CD4-positive, alpha-beta T cell (primary cell): ENCODE results near the gene ABCA13. TPM values are rescaled to one million over a fixed set of nuclear protein-coding genes. Genes with fewer than 3 reads are reported as not detected.

Experiments used
- ATAC-seq: fragments of 200-7000 bp; cut with Tn5 transposase; one replicate; pipeline ENCODE4 v1.10.0; 2022; ENCODE audit warnings: mild to moderate bottlenecking; ENCODE audit not compliant: poor library complexity
- CTCF ChIA-PET: fragments of 350-600 bp; sonication (Branson Sonifier 250); formaldehyde crosslinking; loops from one replicate; lab custom pipeline; 2021; ENCODE audit warnings: antibody characterized with exemption, inconsistent platforms; lab: Charles Lee
- POLR2A ChIA-PET: fragments of 350-600 bp; sonication (Branson Sonifier 250); formaldehyde crosslinking; loops from one replicate; lab custom pipeline; 2021; ENCODE audit warnings: antibody characterized with exemption, inconsistent platforms; lab: Charles Lee
- DNase-seq, 14 experiments: peaks; one replicate each; pipeline ENCODE4 v3.0.0-alpha.2; 2013 to 2020; ENCODE audit warnings: mixed read lengths in 2 of 14
- H3K27ac ChIP-seq, 2 donors: one replicate each; pipeline versions ENCODE4 v1.5.1 to v1.7.0; 2013; ENCODE audit warnings: low read length in 2 of 2, low read depth in 1 of 2, mild to moderate bottlenecking in 1 of 2
- H3K27me3 ChIP-seq, 2 experiments: 1 replicate in 1 of 2; 2 replicates in 1 of 2; pipeline versions ENCODE4 v1.6.1 to v1.7.0; 2013; ENCODE audit warnings: low read length in 2 of 2, control low read depth in 1 of 2, mild to moderate bottlenecking in 1 of 2, moderate library complexity in 1 of 2; ENCODE audit not compliant: insufficient read depth in 2 of 2, control insufficient read depth in 1 of 2
- H3K36me3 ChIP-seq: one replicate; pipeline ENCODE4 v1.6.1; 2013; ENCODE audit warnings: low read length, control low read depth; ENCODE audit not compliant: insufficient read depth
- H3K4me1 ChIP-seq: one replicate; pipeline ENCODE4 v1.6.1; 2013; ENCODE audit warnings: low read length, control low read depth; ENCODE audit not compliant: insufficient read depth
- H3K4me3 ChIP-seq: one replicate; pipeline ENCODE4 v1.5.1; 2013; ENCODE audit warnings: mild to moderate bottlenecking, low read length, moderate library complexity
- H3K9me3 ChIP-seq, 2 experiments: 1 replicate in 1 of 2; 2 replicates in 1 of 2; pipeline versions ENCODE4 v1.6.1 to v1.7.0; 2013; ENCODE audit warnings: low read length in 2 of 2, mild to moderate bottlenecking in 2 of 2, control low read depth in 1 of 2, moderate library complexity in 1 of 2; ENCODE audit not compliant: control insufficient read depth in 1 of 2, insufficient read depth in 1 of 2
- H3K27ac Mint-ChIP-seq: one replicate; pipeline ENCODE4 v1.8.0; 2020; ENCODE audit warnings: mixed read lengths
- H3K27me3 Mint-ChIP-seq: one replicate; pipeline ENCODE4 v1.8.0; 2021; ENCODE audit warnings: mixed read lengths
- H3K36me3 Mint-ChIP-seq: one replicate; pipeline ENCODE4 v1.8.0; 2021; ENCODE audit warnings: low read depth, mixed read lengths
- H3K4me1 Mint-ChIP-seq: one replicate; pipeline ENCODE4 v1.8.0; 2021; ENCODE audit warnings: low read depth, mixed read lengths
- H3K4me3 Mint-ChIP-seq: one replicate; pipeline ENCODE4 v1.8.0; 2020; ENCODE audit warnings: mild to moderate bottlenecking, mixed read lengths
- H3K9me3 Mint-ChIP-seq: one replicate; pipeline ENCODE4 v1.8.0; 2020; ENCODE audit warnings: mixed read lengths
- intact Hi-C, 2 experiments: fragments of 100-400 bp; cut with DNase I in 1 of 2; cut with micrococcal nuclease in 1 of 2; formaldehyde crosslinking; loops; one replicate each; pipeline versions ENCODE4 v1.15.1 to v1.9.0; 2023 to 2025; cut with DNase I, micrococcal nuclease
- total RNA-seq, 174 experiments: library from RNA in 2 of 174; stranded (reverse) in 2 of 174; gene quantifications; one replicate each; pipeline ENCODE4 v1.2.3 and lab custom pipeline; 2021 to 2026
- TF ChIP-seq, protein P1 (sequence below): fragments of 200-600 bp; IDR thresholded peaks from one replicate; pipeline ENCODE4 v1.8.0; 2022; ENCODE audit warnings: antibody characterized with exemption, mild to moderate bottlenecking

Gene ABCA13
- total RNA-seq, 2 experiments from 2014 or later = not detected

DNA sequence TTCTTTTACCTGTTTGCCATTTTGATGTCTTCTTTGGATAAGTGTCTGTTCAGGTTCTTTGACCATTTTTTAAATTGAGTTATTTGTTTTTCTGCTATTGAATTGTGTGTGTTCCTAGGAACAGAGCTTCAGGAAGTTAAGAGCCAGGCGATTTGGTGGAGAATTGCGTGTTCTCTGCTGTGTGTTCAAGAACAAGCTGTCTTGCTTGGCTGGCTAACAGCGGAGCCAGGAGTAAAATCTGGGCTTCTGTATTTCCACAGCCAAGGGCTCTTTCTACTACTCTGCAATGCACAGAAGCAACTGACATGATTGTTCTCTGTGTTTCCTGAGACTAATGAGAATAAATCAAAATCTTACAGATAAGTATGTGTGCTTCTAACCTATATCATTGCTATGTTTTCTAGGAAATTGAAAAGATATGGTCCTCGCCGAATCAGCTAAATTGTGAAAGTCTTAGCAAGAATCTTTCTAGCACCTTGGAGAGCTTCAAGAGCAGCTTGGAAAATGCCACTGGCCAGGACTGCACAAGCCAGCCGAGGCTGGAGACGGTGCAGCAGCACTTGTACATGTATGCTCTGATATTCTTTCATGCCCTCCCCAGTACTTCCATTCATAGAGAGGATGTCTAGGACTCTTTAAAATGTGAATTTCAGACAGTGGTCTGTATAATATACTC lies 124.2 kb downstream of the ABCA13 start:
- H3K27ac Mint-ChIP-seq = no peak overlapping the region
- no peak for ATAC-seq

DNA sequence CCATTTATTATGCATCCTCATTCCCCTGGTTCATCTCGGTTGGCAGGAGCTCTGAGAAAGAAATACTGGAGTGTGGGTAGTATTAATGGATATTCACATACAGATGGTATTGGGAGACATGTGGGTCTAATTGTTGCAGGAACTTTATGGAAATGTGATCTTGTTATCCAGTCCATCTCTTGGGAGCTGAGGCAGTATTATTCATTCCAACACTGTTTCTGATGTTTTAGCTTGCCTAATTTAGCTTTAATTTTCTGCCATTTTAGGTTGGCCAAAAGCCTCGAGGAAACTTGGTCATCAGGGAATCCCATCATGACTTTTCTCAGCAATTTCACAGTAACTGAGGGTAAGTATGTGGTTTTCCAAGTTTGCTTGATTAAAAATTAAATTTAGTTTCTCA lies 125.7 kb downstream of the ABCA13 start:
- Mint-ChIP-seq H3K4me3 (no peak overlapping the region), H3K4me1 (no peaks in the 10 kb centered on the region), H3K27me3 (no peaks in the 10 kb centered on the region), H3K27ac (no peak overlapping the region), H3K9me3 (no peaks in the 10 kb centered on the region), H3K36me3 (no peaks in the 10 kb centered on the region)
- H3K36me3 ChIP-seq = no peaks in the 10 kb centered on the region
- ChIA-PET CTCF (no interaction called here), POLR2A (no interaction called here)
- ATAC-seq (no peak), DNase-seq (no peak)
- TF ChIP-seq, protein P1, sequence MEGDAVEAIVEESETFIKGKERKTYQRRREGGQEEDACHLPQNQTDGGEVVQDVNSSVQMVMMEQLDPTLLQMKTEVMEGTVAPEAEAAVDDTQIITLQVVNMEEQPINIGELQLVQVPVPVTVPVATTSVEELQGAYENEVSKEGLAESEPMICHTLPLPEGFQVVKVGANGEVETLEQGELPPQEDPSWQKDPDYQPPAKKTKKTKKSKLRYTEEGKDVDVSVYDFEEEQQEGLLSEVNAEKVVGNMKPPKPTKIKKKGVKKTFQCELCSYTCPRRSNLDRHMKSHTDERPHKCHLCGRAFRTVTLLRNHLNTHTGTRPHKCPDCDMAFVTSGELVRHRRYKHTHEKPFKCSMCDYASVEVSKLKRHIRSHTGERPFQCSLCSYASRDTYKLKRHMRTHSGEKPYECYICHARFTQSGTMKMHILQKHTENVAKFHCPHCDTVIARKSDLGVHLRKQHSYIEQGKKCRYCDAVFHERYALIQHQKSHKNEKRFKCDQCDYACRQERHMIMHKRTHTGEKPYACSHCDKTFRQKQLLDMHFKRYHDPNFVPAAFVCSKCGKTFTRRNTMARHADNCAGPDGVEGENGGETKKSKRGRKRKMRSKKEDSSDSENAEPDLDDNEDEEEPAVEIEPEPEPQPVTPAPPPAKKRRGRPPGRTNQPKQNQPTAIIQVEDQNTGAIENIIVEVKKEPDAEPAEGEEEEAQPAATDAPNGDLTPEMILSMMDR = no peak
- no peak overlapping the region for H3K27ac ChIP-seq
- intact Hi-C loops = no loop called here
- no peaks in the 10 kb centered on the region for H3K9me3 ChIP-seq
- H3K4me3 ChIP-seq = no peak overlapping the region
- H3K27me3 ChIP-seq = no peaks in the 10 kb centered on the region
- H3K4me1 ChIP-seq = no peaks in the 10 kb centered on the region

More for the DNA sequence above, 124.2 kb downstream of the ABCA13 start:
- TF ChIP-seq, protein P1 = no peak
- ChIA-PET CTCF (no interaction called here), POLR2A (no interaction called here)
- no peak overlapping the region for H3K4me3 Mint-ChIP-seq
- no peaks in the 10 kb centered on the region for H3K9me3 Mint-ChIP-seq
- no peaks in the 10 kb centered on the region for H3K9me3 ChIP-seq
- no peaks in the 10 kb centered on the region for H3K36me3 Mint-ChIP-seq
- no peaks in the 10 kb centered on the region for H3K36me3 ChIP-seq
- H3K27ac ChIP-seq = no peak overlapping the region
- no peaks in the 10 kb centered on the region for H3K27me3 Mint-ChIP-seq
- no peak overlapping the region for H3K4me3 ChIP-seq
- no peaks in the 10 kb centered on the region for H3K27me3 ChIP-seq
- DNase-seq = no peak
- intact Hi-C loops = no loop called here
- no peaks in the 10 kb centered on the region for H3K4me1 ChIP-seq
- no peaks in the 10 kb centered on the region for H3K4me1 Mint-ChIP-seq

DNA sequence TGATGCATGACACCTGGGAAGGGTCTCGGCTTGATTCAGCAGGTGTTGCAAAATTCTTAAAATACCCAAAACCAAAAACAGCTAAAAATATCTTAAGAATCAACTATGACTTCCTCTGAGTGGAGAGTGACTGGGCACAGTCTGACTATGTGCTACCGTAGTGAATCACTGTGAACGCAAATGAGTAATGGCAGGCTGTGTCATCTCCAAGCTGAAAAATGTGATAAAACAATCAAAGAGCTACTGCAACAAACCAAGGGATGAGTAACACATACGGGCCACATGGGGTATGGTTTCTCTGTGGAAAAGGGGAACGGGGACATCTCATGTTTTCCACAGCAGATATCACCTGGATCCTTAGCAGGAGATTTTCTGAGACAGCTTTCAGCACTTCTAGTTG lies 127.5 kb downstream of the ABCA13 start:
- H3K27ac Mint-ChIP-seq = no peak overlapping the region
- no peaks in the 10 kb centered on the region for H3K4me1 ChIP-seq
- no peak overlapping the region for H3K4me3 ChIP-seq
- DNase-seq (peak in 2 of 14 experiments; percentile 1 to 13), ATAC-seq (no peak)
- no peaks in the 10 kb centered on the region for H3K36me3 ChIP-seq
- H3K4me1 Mint-ChIP-seq = no peaks in the 10 kb centered on the region
- no peak overlapping the region for H3K4me3 Mint-ChIP-seq
- no peak overlapping the region for H3K27ac ChIP-seq
- no peaks in the 10 kb centered on the region for H3K27me3 ChIP-seq
- TF ChIP-seq, protein P1 = no peak
- intact Hi-C loops = no loop called here
- H3K27me3 Mint-ChIP-seq = no peaks in the 10 kb centered on the region
- ChIA-PET CTCF (no interaction called here), POLR2A (no interaction called here)
- peaks cover 2% of the 10 kb centered on the region for H3K9me3 Mint-ChIP-seq
- no peaks in the 10 kb centered on the region for H3K9me3 ChIP-seq
- H3K36me3 Mint-ChIP-seq = no peaks in the 10 kb centered on the region
